Amniotic stem cell (primary cell): ENCODE measurements around the gene ISOC2.
A peak's percentile ranks its signal among the peaks of the same experiment; 100 is the strongest.
"Not testable (repeated sequence)": the region's sequence is repeated elsewhere in the genome, so short reads cannot be mapped to it uniquely, and the experiment has no call there.

Source experiments
- DNase-seq: peaks from one replicate; lab custom pipeline; 2025; lab: John Stamatoyannopoulos, UW

ISOC2 gene

DNA sequence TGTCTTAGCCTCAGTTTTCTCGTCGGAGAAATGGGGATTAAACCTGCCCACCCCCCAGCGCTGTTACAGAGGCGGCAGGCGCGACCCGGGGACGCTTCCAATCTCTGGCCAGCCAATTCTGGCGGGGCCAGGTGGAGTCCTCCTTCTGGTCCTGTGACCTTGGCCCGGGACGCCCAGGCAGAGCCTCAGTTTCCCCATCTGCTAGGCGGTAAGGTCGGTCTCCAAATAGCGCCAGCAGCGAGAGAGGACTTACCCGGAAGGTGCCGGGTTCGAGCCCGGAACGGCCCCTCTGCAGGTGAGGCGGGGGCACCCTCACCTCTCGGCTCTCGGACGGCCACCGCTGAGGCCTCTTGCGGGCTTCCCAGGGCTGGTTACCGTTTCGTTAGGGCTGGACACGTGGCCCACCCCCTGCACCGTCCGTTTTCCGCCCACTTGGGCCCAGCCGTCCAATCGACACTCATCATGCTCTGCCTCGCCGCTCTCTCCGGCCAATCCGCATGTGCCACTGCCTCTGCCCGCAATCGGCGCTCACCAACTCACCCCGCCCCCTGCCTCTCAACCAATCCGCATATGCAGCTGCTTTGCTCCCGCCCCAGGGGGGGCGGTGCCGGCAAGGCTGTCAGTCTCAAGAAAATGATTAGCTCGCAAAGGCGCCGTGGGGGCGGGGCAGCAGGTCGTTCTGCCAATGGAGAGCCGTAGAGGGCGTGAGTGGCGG lies at the start of gene ISOC2:
Gene ISOC2, minus strand, starts transcription at position 384 of the 715 bp plus-strand sequence. CDS start 5,156 bp downstream, outside the sequence.
- peak; percentile 97 for DNase-seq

GRCh38 chr19:55508120-55508519 lies 46.7 kb upstream of the ISOC2 start:
- no peak for DNase-seq

DNA sequence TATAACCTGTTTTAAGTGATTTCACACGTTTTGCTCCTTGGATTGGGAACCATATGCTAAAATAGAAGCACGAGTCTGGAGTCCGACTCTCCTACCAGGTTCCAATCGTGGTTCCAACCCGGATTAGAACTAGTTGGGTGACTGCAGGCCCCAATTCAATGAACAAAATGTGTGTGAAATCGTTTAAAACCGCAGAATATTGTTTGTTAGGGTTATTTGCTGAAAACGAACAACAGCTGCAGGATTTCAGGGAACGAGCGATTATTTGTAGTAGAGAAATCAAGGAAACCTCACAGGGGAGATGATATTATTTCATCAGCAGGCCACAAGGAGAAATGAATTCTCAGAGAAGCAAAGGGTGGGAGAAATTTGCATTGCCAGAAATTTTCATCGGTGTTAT lies 43.5 kb upstream of the ISOC2 start:
- DNase-seq = no peak

GRCh38 chr19:55504252-55504603 lies 42.8 kb upstream of the ISOC2 start:
- no peak for DNase-seq

DNA sequence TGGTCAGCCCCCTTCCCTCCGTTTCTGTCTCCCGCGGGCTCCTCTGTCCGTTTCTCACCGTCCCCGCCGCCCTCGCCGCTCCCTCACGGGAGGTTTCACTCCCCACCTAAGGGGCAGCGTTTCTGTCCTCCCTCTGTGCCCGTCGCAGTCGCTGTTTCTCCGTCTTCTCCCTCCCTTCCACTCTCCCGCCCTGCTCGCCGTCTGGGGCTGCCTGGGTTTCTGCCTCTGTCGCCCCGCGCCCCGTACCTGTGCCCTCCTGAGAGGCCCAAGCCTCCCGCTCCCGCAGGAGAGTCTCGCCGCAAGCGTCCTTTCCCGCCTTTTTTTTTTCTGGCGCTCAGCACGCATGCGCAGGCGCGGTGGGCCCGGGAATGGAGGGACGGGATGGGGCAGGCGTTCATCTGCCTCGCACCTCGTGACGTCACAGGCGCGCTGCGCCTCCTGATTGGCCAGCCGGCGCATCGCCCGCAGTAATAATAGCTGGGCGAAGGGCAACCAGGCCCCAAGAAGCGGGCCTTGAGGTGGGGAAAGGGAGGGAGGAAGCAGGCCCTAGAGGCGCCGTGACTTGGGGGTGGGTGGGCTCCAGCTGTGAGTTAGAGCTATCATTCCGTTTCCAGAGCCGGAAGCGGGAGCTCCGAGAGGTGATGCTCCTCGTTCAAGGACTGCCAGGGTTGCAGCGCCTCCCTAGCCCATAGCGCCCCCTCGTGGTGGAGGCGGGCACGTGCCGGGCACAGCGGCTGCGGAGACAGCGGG lies 42.2 kb upstream of the ISOC2 start:
- DNase-seq = peak; percentile 64

DNA sequence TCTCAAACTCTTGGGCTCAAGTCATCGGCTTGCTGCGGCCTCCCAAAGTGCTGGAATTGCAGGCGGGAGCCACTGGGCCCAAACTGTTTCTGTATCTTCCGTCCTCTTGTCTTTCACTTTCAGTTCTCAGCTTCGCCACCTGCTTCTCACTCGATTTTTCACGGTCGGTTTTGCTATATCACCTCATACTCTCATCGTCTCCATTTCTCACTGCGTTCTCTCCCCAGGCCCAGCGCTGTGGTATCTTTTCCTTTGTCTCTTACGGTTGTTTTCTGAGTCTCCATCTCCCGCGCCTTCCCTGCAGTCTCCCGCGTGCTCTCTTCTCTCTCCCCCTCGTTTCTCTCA lies 41.7 kb upstream of the ISOC2 start:
- DNase-seq = no peak

- DNase-seq = no peak
These were observed 40.9 kb upstream of the ISOC2 start for GRCh38 chr19:55502197-55502952.

GRCh38 chr19:55500368-55500952 lies 39.0 kb upstream of the ISOC2 start:
- DNase-seq = no peak

GRCh38 chr19:55498246-55498840 lies 36.9 kb upstream of the ISOC2 start:
- DNase-seq = no peak

- DNase-seq = no peak
These were observed 36.3 kb upstream of the ISOC2 start for GRCh38 chr19:55497763-55498162.

DNA sequence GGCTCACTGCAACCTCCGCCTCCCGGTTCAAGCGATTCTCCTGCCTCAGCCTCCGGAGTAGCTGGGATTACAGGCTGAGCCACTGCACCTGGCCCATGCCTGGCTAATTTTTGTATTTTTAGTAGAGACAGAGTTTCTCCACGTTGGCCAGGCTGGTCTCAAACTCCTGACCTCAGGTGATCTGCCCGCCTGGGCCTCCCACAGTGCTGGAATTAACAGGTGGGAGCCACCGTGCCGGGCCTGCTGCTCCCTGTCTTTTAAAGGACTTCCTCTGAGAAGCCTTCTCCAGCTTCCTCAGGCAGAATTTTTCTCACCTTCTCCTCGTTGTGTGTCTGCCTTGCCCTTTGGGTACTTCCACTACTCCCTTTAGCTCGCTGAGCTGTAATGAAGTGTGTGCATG lies 35.4 kb upstream of the ISOC2 start:
- not testable (repeated sequence) for DNase-seq

DNA sequence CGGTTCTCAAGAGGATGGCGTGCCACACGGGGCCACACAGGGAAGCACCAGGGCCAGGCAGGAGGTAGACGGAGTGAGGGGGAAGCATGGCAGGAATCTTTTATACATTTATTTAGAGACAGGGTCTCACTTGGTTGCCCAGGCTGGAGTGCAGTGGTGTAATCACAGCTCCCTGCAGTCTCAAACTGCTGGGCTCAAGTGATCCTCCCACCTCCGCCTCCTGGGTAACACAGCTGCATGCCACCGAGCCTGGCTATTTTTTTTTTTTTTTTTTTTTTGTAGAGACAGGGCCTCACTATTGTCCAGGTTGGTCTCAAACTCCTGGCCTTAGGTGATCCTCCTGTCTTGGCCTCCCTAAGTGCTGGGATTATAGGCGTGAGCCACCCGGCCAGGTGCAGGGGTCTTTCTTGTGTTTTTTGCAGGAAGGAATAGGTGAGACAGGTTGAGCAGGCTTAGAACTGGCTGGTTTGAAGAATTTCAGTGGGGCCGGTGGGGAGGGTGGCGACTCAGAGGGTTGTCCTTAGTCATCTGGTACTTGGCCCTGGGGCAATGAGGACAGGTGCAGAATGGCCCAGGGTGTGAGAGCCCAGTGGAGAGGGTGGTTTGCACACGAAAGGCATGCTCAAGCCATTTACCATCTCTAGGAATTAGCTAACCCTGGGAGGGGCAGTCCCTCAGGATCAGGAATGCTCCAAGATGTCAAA lies 34.4 kb upstream of the ISOC2 start:
- DNase-seq = no peak

DNA sequence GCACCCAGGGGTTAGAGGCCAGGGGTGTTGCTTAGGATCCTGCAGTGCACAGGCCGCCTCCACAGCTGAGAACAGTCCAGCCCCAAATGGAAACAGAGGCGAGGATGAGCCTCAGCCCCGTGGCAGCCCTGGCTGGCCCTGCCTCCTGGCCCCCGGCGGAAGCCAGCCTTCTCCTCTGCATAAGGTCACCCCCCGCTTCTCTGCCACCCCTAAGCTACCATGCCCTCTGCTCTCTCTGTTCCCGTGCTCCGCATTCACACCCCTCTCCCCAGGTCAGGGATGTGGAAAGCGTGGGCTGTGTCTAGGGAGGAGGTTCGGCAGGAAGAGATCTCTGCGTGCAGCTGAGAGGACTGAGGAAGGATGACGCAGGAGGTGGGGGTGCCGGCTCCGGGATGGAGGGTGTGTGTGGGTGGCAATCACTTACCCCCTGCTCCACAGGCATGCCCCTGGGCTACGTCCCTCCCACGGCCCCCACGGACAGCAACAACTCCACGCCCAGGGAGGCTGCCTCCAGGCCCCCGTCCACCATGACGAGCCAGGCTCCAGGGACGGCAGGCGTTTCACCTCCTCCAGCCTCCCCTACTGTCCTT lies 32.8 kb upstream of the ISOC2 start:
- DNase-seq = no peak

- DNase-seq = no peak
These were observed 32.3 kb upstream of the ISOC2 start for GRCh38 chr19:55493645-55494171.

DNA sequence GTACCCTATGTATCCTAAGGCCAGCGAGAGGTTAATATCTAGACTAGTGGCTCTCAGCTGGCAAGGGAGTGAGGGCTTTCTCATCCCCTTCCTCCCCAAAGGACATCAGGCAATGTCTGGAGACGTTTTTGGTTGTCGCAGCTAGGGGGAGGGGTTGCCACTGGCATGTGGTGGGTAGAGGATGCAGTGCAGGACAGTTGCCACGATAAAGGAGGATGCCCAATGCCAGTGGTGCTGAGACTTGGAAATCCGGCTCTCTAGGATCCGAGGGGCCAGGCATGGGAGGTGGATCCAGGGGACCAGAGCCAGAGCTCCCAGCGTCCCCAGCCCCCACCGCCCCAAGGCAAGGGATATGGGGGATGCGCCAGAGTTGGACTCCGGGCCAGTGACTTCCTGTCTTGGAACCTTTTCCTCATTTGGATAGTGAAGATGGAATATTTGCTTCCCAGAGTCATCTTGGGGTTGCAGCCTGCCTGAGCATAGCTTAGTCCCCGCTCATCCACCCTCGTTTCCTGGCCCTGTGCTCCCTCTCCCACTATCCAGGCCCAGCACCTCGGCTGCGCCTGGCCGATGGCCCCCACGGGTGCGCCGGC lies 31.7 kb upstream of the ISOC2 start:
- no peak for DNase-seq

- no peak for DNase-seq
These were observed 31.0 kb upstream of the ISOC2 start for GRCh38 chr19:55492362-55492944.

- no peak for DNase-seq
These were observed 30.3 kb upstream of the ISOC2 start for GRCh38 chr19:55491546-55492360.

DNA sequence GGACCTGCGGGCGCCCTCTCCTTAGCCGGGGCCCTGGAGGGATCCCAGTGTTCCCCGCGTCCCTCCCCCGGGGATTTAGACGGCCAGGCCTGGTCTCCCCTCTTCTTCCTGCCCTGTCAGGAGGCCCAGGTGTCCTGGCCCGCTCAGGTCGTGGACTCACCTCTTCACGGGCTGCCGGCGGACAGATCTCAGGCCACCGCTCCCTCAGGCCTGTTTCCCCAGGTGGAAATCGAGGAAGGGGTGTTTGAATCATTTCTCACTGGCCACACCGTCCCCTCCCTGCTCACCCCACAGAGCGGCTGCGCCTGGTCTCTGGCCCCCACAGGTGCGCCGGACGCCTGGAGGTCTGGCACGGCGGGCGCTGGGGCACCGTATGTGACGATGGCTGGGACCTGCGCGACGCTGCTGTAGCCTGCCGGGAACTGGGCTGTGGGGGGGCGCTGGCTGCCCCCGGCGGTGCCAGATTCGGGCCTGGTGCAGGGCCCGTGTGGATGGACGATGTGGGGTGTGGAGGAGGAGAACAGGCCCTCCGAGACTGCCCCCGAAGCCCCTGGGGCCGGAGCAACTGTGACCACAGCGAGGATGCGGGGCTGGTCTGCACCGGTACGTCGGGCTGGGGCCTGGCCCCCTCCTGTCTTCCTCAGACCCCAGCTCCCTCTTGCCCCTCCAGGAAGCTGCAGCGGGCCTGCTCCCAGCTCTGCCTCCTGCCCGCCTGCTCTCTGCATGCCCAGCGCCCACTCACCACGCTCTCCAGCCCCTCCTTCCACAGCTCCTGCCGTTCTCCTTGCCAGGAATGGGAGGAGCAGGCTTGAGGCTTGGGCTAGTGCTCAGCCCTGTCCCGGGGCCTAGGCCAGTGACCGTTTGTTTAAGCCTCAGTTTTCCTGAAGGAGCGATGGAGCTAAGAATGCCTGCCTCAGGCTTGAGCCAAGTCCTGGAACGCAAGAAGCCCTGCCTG lies 29.3 kb upstream of the ISOC2 start:
- DNase-seq = no peak
